Activated B cell treated with CpG ODN at 0.5 μM for 24 hours (primary cell): ENCODE measurements around the gene ZC3H10. TPM values are rescaled to one million over a fixed set of nuclear protein-coding genes. Genes with fewer than 3 reads are reported as not detected.
A peak's percentile ranks its signal among the peaks of the same experiment; 100 is the strongest.

Source experiments
- ATAC-seq: fragments of 200-7000 bp; cut with Tn5 transposase; one replicate; pipeline ENCODE4 v1.10.0; 2021; ENCODE audit warnings: low read depth, mild to moderate bottlenecking, moderate library complexity
- CTCF ChIA-PET: fragments of 350-600 bp; sonication (Branson Sonifier 250); formaldehyde crosslinking; loops from one replicate; lab custom pipeline; 2021; ENCODE audit warnings: antibody characterized with exemption; lab: Charles Lee
- POLR2A ChIA-PET: fragments of 350-600 bp; sonication (Branson Sonifier 250); formaldehyde crosslinking; loops from one replicate; lab custom pipeline; 2021; ENCODE audit warnings: antibody characterized with exemption; lab: Charles Lee
- DNase-seq: peaks from one replicate; pipeline ENCODE4 v3.0.0; 2022
- H3K27ac Mint-ChIP-seq: one replicate; pipeline ENCODE4 v1.8.0; 2020; ENCODE audit warnings: mixed read lengths
- H3K27me3 Mint-ChIP-seq: one replicate; pipeline ENCODE4 v1.8.0; 2021; ENCODE audit warnings: mixed read lengths
- H3K36me3 Mint-ChIP-seq: one replicate; pipeline ENCODE4 v1.8.0; 2021; ENCODE audit warnings: low read depth, mixed read lengths
- H3K4me1 Mint-ChIP-seq: one replicate; pipeline ENCODE4 v1.8.0; 2021; ENCODE audit warnings: mixed read lengths
- H3K4me3 Mint-ChIP-seq: one replicate; pipeline ENCODE4 v1.8.0; 2020; ENCODE audit warnings: mild to moderate bottlenecking, mixed read lengths
- H3K9me3 Mint-ChIP-seq: one replicate; pipeline ENCODE4 v1.8.0; 2020; ENCODE audit warnings: mixed read lengths
- intact Hi-C: fragments of 100-400 bp; cut with micrococcal nuclease; formaldehyde crosslinking; loops from one replicate; pipeline ENCODE4 v1.15.1; 2024
- total RNA-seq: library from RNA; stranded (reverse); gene quantifications from 2 replicates; pipeline ENCODE4 v1.2.3, GENCODE V29; 2022
- TF ChIP-seq, protein P1 (sequence below): fragments of 200-600 bp; IDR thresholded peaks from one replicate; pipeline ENCODE4 v1.8.0; 2022; ENCODE audit warnings: antibody characterized with exemption, mild to moderate bottlenecking

The ZC3H10 gene
- total RNA-seq, 1 donor from 2014 or later: 15.4 TPM

DNA sequence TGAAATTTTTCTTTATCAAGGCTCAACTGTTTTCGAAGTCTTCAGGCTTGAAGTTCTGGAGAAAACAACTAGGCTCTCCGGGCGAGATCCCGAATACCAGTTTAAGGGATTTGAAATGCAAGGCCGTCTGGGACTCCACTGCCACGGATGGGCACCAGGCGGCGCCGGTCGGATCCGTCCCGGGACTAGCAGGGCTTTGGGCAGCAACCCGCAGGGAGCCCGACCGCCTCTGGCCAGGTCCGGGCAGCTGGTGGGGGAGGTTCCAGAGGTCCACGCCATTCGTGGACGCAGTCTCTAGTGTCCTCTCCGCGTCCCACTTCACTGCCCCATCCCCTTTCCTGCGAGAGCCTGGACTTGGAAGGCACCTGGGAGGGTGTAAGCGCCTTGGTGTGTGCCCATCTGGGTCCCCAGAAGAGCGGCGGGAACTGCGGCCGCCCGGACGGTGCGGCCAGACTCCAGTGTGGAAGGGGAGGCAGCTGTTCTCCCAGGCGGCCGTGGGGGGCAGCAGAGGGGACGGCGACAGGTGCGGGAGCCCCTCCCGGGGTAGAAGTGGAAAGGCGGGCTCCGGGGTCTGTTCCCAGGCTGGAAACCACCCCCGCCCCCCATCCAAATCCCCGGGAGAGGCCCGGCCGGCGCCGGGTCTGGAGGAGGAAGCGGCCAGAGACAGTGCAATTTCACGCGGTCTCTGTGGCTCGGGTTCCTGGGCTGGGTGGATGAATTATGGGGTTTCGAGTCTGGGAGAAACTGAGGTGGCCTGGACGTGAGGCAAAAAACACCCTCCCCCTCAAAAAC lies 38.9 kb upstream of the ZC3H10 start:
- no peaks in the 10 kb centered on the region for H3K36me3 Mint-ChIP-seq
- intact Hi-C loops: loop anchor here (1.0 to 2.0 kb wide), 3 partner anchors 25 to 38 kb away; partner anchors contain the start of genes PA2G4 and RPS26
- peaks cover 10% of the 10 kb centered on the region for H3K4me1 Mint-ChIP-seq
- H3K27me3 Mint-ChIP-seq: peaks cover 22% of the 10 kb centered on the region
- no peak overlapping the region for H3K27ac Mint-ChIP-seq
- CTCF ChIA-PET: interaction anchor here (1.2 to 1.3 kb wide), 2 partner anchors 25 to 88 kb away, joined by 3 to 6 read pairs; partner anchors contain the start of gene PA2G4
- TF ChIP-seq, protein P1, sequence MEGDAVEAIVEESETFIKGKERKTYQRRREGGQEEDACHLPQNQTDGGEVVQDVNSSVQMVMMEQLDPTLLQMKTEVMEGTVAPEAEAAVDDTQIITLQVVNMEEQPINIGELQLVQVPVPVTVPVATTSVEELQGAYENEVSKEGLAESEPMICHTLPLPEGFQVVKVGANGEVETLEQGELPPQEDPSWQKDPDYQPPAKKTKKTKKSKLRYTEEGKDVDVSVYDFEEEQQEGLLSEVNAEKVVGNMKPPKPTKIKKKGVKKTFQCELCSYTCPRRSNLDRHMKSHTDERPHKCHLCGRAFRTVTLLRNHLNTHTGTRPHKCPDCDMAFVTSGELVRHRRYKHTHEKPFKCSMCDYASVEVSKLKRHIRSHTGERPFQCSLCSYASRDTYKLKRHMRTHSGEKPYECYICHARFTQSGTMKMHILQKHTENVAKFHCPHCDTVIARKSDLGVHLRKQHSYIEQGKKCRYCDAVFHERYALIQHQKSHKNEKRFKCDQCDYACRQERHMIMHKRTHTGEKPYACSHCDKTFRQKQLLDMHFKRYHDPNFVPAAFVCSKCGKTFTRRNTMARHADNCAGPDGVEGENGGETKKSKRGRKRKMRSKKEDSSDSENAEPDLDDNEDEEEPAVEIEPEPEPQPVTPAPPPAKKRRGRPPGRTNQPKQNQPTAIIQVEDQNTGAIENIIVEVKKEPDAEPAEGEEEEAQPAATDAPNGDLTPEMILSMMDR: no peak
- ATAC-seq (peak; percentile 82), DNase-seq (peak; percentile 52)
- POLR2A ChIA-PET: interaction anchor here (0.6 to 1.8 kb wide), 3 partner anchors 25 to 428 kb away, joined by 3 to 9 read pairs (median 3); partner anchors contain the start of genes PA2G4 and RNF41
- peak overlapping the region; percentile 88 for H3K4me3 Mint-ChIP-seq
- no peaks in the 10 kb centered on the region for H3K9me3 Mint-ChIP-seq

- DNase-seq (peak; percentile 52), ATAC-seq (peak; percentile 78)
- H3K4me1 Mint-ChIP-seq: peaks cover 10% of the 10 kb centered on the region
- intact Hi-C loops: loop anchor here (1.0 to 2.0 kb wide), 3 partner anchors 24 to 39 kb away; partner anchors contain the start of genes PA2G4 and RPS26
- no peaks in the 10 kb centered on the region for H3K36me3 Mint-ChIP-seq
- TF ChIP-seq, protein P1: no peak
- H3K27ac Mint-ChIP-seq: no peak within 1 kb of the TSS
- peak within 1 kb of the TSS; percentile 88 for H3K4me3 Mint-ChIP-seq
- H3K27me3 Mint-ChIP-seq: peaks cover 22% of the 10 kb centered on the region
- H3K9me3 Mint-ChIP-seq: no peaks in the 10 kb centered on the region
- ChIA-PET CTCF (interaction anchor here (1.2 to 1.3 kb wide), 2 partner anchors 24 to 89 kb away, joined by 3 to 6 read pairs; partner anchors contain the start of gene PA2G4), POLR2A (interaction anchor here (0.7 to 1.8 kb wide), 2 partner anchors 24 to 142 kb away, joined by 3 to 9 read pairs; partner anchors contain the start of genes PA2G4 and RNF41)
Measured at GRCh38 chr12:56079723-56080555, 38.1 kb upstream of the ZC3H10 start, which contains the start of gene ERBB3. Gene ERBB3 (plus strand): TSS chr12:56080165. CDS start chr12:56080301, 136 bp downstream.

DNA sequence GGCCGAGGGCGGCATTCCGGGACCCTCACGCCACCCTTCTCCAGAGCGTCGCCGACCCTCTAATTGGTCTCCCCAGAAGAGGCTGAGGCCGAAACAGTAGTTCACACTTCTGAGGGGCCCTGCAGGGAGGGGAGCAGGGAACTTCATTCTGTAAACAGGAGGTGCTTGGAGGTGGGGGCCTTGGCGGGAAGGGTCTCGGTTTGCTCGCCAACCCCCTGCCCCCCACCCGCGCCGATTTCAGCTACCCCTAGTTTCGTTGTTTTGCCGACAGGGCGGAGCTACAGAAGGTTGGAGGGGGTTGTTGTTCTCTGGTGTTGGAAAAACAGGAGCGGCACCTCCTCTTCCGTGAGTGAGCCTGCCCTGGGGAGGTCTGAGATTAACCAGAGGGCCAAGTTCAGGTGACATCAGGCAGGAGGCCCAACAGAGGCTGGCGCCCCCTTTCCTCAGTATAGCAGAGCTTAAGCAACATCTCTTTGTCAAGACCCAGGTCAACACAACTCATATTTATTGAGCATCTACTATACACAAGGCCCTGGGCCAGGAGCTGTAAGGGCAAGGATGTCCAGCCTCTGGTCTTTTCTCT lies 37.4 kb upstream of the ZC3H10 start:
- CTCF ChIA-PET: no interaction called here
- no peak for DNase-seq
- peaks cover 10% of the 10 kb centered on the region for H3K4me1 Mint-ChIP-seq
- H3K27me3 Mint-ChIP-seq: peaks cover 22% of the 10 kb centered on the region
- POLR2A ChIA-PET: interaction anchor here (0.6 to 1.8 kb wide), 2 partner anchors 24 to 44 kb away, joined by 9 read pairs; partner anchors contain the start of gene PA2G4
- H3K9me3 Mint-ChIP-seq: no peaks in the 10 kb centered on the region
- no peaks in the 10 kb centered on the region for H3K36me3 Mint-ChIP-seq
- no peak overlapping the region for H3K27ac Mint-ChIP-seq
- intact Hi-C loops: no loop called here
- no peak for ATAC-seq
- TF ChIP-seq, protein P1: no peak
- peak overlapping the region; percentile 88 for H3K4me3 Mint-ChIP-seq

GRCh38 chr12:56081393-56082347 lies 36.4 kb upstream of the ZC3H10 start:
- H3K9me3 Mint-ChIP-seq: no peaks in the 10 kb centered on the region
- ChIA-PET CTCF (no interaction called here), POLR2A (interaction anchor here (0.6 kb wide), 1 partner anchor 43 kb away, joined by 9 read pairs; no protein-coding TSS in a partner anchor)
- H3K4me1 Mint-ChIP-seq: peaks cover 10% of the 10 kb centered on the region
- intact Hi-C loops: no loop called here
- H3K36me3 Mint-ChIP-seq: no peaks in the 10 kb centered on the region
- ATAC-seq (no peak), DNase-seq (no peak)
- H3K27me3 Mint-ChIP-seq: peaks cover 22% of the 10 kb centered on the region
- no peak overlapping the region for H3K27ac Mint-ChIP-seq
- H3K4me3 Mint-ChIP-seq: no peak overlapping the region
- TF ChIP-seq, protein P1: no peak
